ENCODE measurements around the gene FAM25C.
"Not testable (repeated sequence)": the region's sequence is repeated elsewhere in the genome, so short reads cannot be mapped to it uniquely, and the experiment has no call there.

FAM25C gene

DNA sequence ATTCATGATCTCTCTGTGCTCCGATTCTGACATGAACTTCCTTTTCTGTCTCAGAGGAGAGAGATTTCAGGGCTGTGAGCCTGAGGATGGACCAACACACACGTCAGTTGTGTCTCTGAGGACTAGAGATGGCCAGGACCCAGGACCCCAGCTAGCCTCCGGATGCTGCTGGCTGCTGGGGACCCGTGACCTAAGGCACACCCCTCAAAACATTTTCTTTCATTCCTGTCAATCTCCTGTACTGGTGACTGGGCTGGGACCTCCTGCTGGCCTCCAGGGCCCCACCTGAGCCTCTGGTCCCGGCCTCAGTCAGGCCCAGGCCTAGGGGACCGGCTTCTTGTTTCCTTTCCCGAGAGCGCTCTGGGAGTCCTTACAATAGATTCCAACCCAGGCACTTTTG is 42.4 kb downstream of the FAM25C start:
- DNase-seq (ENCODE audit: low read depth in 2 of 2): not testable (repeated sequence)

DNA sequence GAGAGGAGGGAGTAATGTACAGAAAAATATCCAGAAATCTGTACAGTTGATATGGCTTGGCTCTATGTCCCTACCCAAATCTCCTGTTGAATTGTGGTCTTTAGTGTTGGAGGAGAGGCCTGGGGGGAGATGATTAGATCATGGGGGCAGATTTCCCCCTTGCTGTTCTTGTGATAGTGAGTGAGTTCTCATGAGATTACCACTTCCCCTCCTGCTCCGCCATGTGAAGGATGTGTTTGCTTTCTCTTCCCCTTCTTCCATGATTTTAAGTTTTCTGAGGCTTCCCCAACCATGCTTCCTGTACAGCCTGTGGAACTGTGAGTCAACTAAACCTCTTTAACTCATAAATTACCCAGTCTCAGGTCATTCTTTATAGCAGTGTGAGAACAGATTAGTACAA is 52.2 kb downstream of the FAM25C start:
- not testable (repeated sequence) for DNase-seq (ENCODE audit: low read depth in 2 of 2)

All from stimulated activated CD8-positive, alpha-beta memory T cell treated with anti-CD3 and anti-CD28 coated beads, Interleukin-15, amount 100 ng/mL, for 48 hours (primary cell).